Suprapubic skin (tissue), 4 donors: ENCODE data around the gene IRF8.

Experiments used
- CTCF ChIP-seq, 2 donors: fragments of 200-600 bp in 1 of 2; fragments of 450-650 bp in 1 of 2; sonication (generic) in 1 of 2; IDR thresholded peaks; one replicate each; pipeline ENCODE4 v1.5.1; 2016 to 2019; ENCODE audit warnings: antibody characterized with exemption in 2 of 2, mild to moderate bottlenecking in 1 of 2, moderate library complexity in 1 of 2
- EP300 ChIP-seq: sonication (generic); formaldehyde crosslinking; IDR thresholded peaks from one replicate; pipeline ENCODE4 v1.6.1; 2017; ENCODE audit warnings: antibody characterized with exemption
- POLR2AphosphoS5 ChIP-seq, 3 donors: sonication (generic); formaldehyde crosslinking; IDR thresholded peaks; one replicate each; pipeline ENCODE4 v1.6.1; 2017; ENCODE audit warnings: antibody characterized with exemption in 3 of 3

- TF ChIP-seq EP300: no peak
- TF ChIP-seq POLR2AphosphoS5 (IDR thresholded peaks at IDR 0.05): no peak
- no peak for TF ChIP-seq CTCF (IDR thresholded peaks at IDR 0.05)
These were observed 6.4 kb downstream of the IRF8 start for GRCh38 chr16:85905110-85906095.
